Heart left ventricle (tissue), 16 donors: ENCODE measurements around the gene ROCK2. TPM values are rescaled to one million over a fixed set of nuclear protein-coding genes. Genes with fewer than 3 reads are reported as not detected.

Experiments used
- ATAC-seq, 4 donors: fragments of 200-7000 bp; cut with Tn5 transposase; one replicate each; pipeline ENCODE4 v1.9.1; 2020 to 2022; ENCODE audit warnings: moderate library complexity in 4 of 4, mild to moderate bottlenecking in 3 of 4, moderate number of reproducible peaks in 1 of 4
- DNase-seq, 5 donors: peaks; one replicate each; pipeline ENCODE4 v3.0.0-alpha.2; 2020
- H3K27ac ChIP-seq, 12 donors: fragments of 200-600 bp; sonication (generic) in 4 of 12; one replicate each; pipeline versions ENCODE4 v1.5.0 to v1.8.0; 2016 to 2022; ENCODE audit warnings: mild to moderate bottlenecking in 2 of 12
- H3K27me3 ChIP-seq, 9 donors: fragments of 200-600 bp; sonication (generic) in 2 of 9; one replicate each; pipeline versions ENCODE4 v1.5.1 to v1.8.0; 2016 to 2022; ENCODE audit warnings: mild to moderate bottlenecking in 3 of 9
- H3K36me3 ChIP-seq, 9 donors: fragments of 200-600 bp; sonication (generic) in 2 of 9; one replicate each; pipeline versions ENCODE4 v1.5.0 to v1.8.0; 2018 to 2022; ENCODE audit warnings: mild to moderate bottlenecking in 2 of 9
- H3K4me1 ChIP-seq, 12 donors: fragments of 200-600 bp; sonication (generic) in 4 of 12; one replicate each; pipeline versions ENCODE4 v1.5.0 to v1.8.0; 2016 to 2022; ENCODE audit warnings: mild to moderate bottlenecking in 3 of 12
- H3K4me3 ChIP-seq, 12 donors: fragments of 200-600 bp; sonication (generic) in 4 of 12; one replicate each; pipeline versions ENCODE4 v1.5.0 to v1.8.0; 2017 to 2022; ENCODE audit warnings: mild to moderate bottlenecking in 9 of 12, moderate library complexity in 4 of 12
- H3K9me3 ChIP-seq, 12 donors: fragments of 200-600 bp; sonication (generic) in 4 of 12; one replicate each; pipeline versions ENCODE4 v1.5.0 to v1.8.0; 2016 to 2022; ENCODE audit warnings: mild to moderate bottlenecking in 1 of 12
- POLR2A ChIP-seq, 2 donors: fragments of 450-650 bp; IDR thresholded peaks; one replicate each; pipeline ENCODE4 v1.6.1; 2017; ENCODE audit warnings: antibody characterized with exemption in 2 of 2, mild to moderate bottlenecking in 2 of 2, moderate library complexity in 2 of 2
- WGBS, 4 donors: extraction: QIAGEN DNeasy Blood & Tissue Kit in 2 of 4; methylation state at CpG; one replicate each; pipeline versions ENCODE4 v1.1.5 to v1.1.7; 2013 to 2018; 5-methylcytosine and 5-hydroxymethylcytosine counted together
- intact Hi-C, 10 donors: fragments of 100-400 bp; cut with DNase I; formaldehyde crosslinking; loops; one replicate each; pipeline versions ENCODE4 v1.11.1 to v1.14.2; 2022
- polyA plus RNA-seq, 2 donors: library from polyadenylated mRNA; stranded (reverse); fragments of 200-250 nt; gene quantifications; one replicate each; pipeline ENCODE4 v1.2.3, GENCODE V29; 2013
- total RNA-seq, 9 donors: library from RNA; depleted of rRNA in 2 of 9; stranded (reverse); fragments of >200 nt in 2 of 9; fragmentation: NEBNext Ultra II Directional in 3 of 9; extraction: Animal tissue kit (Norgen Biotek cat#: 25700) in 3 of 9; gene quantifications; one replicate each; pipeline versions ENCODE4 v1.1.0 to v1.2.4, GENCODE V29; 2016 to 2023
- TF ChIP-seq, protein P1 (sequence below), 12 donors: fragments of 200-600 bp; sonication (generic) in 4 of 12; IDR thresholded peaks; one replicate each; pipeline versions ENCODE4 v1.5.0 to v1.8.0; 2018 to 2022; ENCODE audit warnings: antibody characterized with exemption in 12 of 12, mild to moderate bottlenecking in 5 of 12
- donor health status: ischemic (EF 13 %, LVEDD 7.1; RV severe dilation, severe dysfunction).
- donor health status: healthy with polysubstance abuse.
- donor health status: DM: no; HTN: yes; CAD: no.
- donor health status: DM: no; HTN: no; CAD: no.
- donor health status: ischemic (EF 25% LVEDD 6.9; RV normal size, moderate dysfunction).
- donor health status: ischemic (EF 25% LVEDD 5.7; RV mildly dilated, moderate dysfunction).
- donor health status: healthy.
- donor health status: DM: yes; HTN: yes; CAD: no.
- donor health status: ischemic (EF 35%, LVEDD 5.7; RV mildly dilated, moderate dysfunction).
- donor health status: nonischemic (EF 11% LVEDD 7.7; RV severe dilation, severe dysfunction).
- donor health status: DM: yes; HTN: yes; CAD: no.
- donor health status: PGD.
- donor health status: ischemic (EF 29% LVEDD 5.4; RV normal size, mild dysfunction).
- donor health status: nonischemic (EF 23%, LVEDD 6.1; RV moderate dilation, normal function).

The ROCK2 gene
- total and polyA plus RNA-seq, 11 donors, result 6.1 to 44.3 (median 38.0) TPM

DNA sequence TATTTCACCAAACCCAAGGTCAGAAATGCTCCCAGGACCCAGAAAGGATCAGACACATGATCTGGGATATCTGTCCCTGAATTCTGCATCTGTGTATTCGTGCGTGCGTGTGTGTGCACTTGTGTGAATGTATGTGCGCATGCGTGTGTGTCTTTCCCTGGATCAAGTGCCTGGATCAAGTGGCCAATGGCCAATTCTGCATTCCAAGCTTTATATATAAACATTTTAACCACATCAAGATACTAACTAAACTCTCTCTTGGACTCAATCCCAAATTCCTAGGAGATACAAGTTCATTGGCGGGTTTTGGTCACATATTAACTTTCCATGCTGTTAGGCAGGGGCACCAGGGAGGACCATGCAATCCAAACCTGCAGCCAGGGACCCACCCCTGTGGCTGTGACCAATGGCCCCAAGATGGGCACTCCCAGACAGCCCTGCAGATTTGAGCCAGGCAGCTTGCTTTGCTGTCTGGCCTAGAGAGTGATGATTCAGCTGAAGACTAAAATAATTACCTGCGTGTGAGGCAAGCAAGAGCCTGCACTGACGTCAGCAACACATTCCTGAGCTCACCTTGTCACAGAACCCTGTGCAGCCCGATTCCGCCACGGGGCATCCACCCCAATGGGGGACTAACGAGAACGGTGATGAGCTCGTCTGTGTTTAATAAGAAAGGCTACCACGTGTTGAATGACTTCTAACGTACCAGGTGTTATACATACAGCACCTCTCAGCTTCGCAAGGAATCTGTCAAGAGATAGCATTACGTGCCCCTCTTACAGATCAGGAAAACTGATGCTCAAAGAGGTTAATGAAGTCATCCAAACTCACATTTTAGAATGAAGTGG, 45.3 kb upstream of the ROCK2 start:
- Histone ChIP-seq H3K9me3 (no peaks in the 10 kb centered on the region), H3K36me3 (no peaks in the 10 kb centered on the region), H3K27ac (peak overlapping the region in 1 of 12 donors; percentile 4), H3K4me3 (no peak overlapping the region), H3K27me3 (no peaks in the 10 kb centered on the region), H3K4me1 (peaks cover 0 to 49% (median 24%) of the 10 kb centered on the region in 12 donors)
- WGBS, 4 donors, result 83 to 85% (median 84%) methylated on average over 18 of the region's 18 CpGs
- ATAC-seq (no peak), DNase-seq (no peak)
- TF ChIP-seq POLR2A (IDR thresholded peaks at IDR 0.05), result no peak
- TF ChIP-seq, protein P1, sequence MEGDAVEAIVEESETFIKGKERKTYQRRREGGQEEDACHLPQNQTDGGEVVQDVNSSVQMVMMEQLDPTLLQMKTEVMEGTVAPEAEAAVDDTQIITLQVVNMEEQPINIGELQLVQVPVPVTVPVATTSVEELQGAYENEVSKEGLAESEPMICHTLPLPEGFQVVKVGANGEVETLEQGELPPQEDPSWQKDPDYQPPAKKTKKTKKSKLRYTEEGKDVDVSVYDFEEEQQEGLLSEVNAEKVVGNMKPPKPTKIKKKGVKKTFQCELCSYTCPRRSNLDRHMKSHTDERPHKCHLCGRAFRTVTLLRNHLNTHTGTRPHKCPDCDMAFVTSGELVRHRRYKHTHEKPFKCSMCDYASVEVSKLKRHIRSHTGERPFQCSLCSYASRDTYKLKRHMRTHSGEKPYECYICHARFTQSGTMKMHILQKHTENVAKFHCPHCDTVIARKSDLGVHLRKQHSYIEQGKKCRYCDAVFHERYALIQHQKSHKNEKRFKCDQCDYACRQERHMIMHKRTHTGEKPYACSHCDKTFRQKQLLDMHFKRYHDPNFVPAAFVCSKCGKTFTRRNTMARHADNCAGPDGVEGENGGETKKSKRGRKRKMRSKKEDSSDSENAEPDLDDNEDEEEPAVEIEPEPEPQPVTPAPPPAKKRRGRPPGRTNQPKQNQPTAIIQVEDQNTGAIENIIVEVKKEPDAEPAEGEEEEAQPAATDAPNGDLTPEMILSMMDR (IDR thresholded peaks at IDR 0.05), result no peak
- intact Hi-C loops, result loop anchor here in 2 of 10 donors (5.0 to 10.0 kb wide), 2 partner anchors 42 to 45 kb away; partner anchors contain the start of gene ROCK2 (in 1 of the 2)

DNA sequence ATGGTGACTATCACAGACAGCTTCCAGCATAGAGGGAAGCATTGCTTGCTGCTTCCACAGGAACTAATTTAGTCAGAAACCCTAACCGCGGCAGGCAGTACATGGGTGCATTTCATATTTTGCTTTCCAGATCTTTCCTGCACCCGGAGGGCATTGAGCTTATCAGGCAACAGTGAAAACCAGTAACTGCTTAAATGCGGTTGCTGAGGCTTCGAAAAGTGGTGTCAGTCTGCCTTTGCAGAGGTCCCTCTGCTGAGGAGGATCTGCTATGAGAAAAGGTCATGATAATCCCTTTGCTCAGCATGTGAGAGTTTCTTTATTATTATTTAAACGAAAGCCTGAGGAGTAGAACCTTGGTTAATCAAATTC, 44.6 kb upstream of the ROCK2 start:
- ATAC-seq, result no peak
- 79 to 89% (median 88%) methylated on average over 6 of the region's 6 CpGs for WGBS, 4 donors
- TF ChIP-seq POLR2A (IDR thresholded peaks at IDR 0.05), result no peak
- TF ChIP-seq, protein P1 (IDR thresholded peaks at IDR 0.05), result no peak
- Histone ChIP-seq H3K4me3 (no peak overlapping the region), H3K36me3 (no peaks in the 10 kb centered on the region), H3K4me1 (peaks cover 0 to 42% (median 22%) of the 10 kb centered on the region in 12 donors), H3K27me3 (no peaks in the 10 kb centered on the region), H3K27ac (peak overlapping the region in 1 of 12 donors; percentile 13), H3K9me3 (no peaks in the 10 kb centered on the region)
- intact Hi-C loops, result no loop called here
- no peak for DNase-seq

DNA sequence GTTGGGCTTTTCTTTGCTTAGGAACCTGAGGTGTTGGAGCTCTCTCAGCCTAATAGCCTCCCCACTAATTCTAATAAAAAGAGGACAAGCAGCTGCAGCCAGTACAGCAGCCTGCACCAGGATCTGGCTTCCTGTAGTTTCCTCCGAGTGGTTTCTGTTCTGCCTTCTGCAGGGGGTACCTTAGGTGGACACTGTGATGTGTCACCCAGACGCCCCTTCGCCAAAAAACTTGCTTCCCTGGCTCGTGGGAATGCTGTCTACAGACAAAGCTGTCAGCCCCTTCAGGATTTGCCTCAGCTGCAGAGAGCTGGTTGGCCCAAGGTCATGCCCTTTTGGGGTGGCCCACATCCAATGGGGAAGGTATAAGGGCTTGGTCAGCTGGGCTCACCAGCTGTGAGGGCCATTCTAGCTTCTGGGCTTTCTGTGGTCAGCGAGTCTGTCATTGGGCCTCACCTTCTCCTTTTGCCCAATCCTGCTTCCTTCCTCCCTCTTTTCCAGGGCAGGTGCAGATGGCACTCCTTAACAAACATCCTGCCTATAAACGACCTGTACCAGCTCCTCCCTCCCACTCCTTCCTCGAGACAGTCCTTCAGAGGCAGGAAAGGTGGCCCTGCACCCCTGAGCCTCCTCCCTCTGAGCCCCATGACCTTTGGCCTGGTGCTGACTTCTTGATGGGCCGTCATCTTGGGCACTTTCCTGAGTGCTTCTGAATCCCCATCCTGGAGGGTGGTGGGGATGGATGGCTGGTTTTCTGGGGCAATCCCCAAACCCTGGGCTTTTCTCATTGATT, 44.0 kb upstream of the ROCK2 start:
- no peaks in the 10 kb centered on the region for H3K9me3 ChIP-seq
- DNase-seq (no peak), ATAC-seq (no peak)
- WGBS, 4 donors, result 63 to 71% (median 68%) methylated on average over 8 of the region's 8 CpGs
- no peaks in the 10 kb centered on the region for H3K27me3 ChIP-seq
- peaks cover 0 to 37% (median 19%) of the 10 kb centered on the region in 12 donors for H3K4me1 ChIP-seq
- H3K27ac ChIP-seq, result no peak overlapping the region
- intact Hi-C loops, result no loop called here
- TF ChIP-seq POLR2A (IDR thresholded peaks at IDR 0.05), result no peak
- TF ChIP-seq, protein P1 (IDR thresholded peaks at IDR 0.05), result no peak
- H3K36me3 ChIP-seq, result no peaks in the 10 kb centered on the region
- no peak overlapping the region for H3K4me3 ChIP-seq

DNA sequence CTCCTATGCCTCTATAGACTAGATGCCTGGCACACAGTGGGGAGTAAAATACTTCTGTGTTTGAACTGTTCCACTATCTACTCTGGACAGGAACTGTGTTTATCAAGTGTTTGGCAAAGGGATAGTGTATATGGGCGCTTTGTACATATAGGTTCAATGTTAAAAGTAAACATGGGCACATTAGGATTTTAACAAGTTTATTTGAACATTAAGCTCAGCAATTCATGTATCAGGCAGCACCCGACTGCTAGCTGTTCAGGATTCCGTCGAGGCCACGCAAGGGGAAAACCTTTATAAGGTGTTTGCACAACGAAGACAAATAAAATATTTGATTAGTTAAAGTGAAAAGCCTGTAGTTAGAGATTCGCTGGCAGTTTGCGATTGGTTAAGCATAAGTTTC, 43.4 kb upstream of the ROCK2 start:
- Histone ChIP-seq H3K36me3 (no peaks in the 10 kb centered on the region), H3K4me1 (peaks cover 0 to 31% (median 17%) of the 10 kb centered on the region in 12 donors), H3K27me3 (no peaks in the 10 kb centered on the region), H3K27ac (no peak overlapping the region), H3K4me3 (no peak overlapping the region), H3K9me3 (no peaks in the 10 kb centered on the region)
- ATAC-seq (no peak), DNase-seq (no peak)
- WGBS, 4 donors, result 93 to 94% (median 94%) methylated on average over 8 of the region's 8 CpGs
- intact Hi-C loops, result no loop called here
- TF ChIP-seq, protein P1 (IDR thresholded peaks at IDR 0.05), result no peak
- TF ChIP-seq POLR2A (IDR thresholded peaks at IDR 0.05), result no peak
